ENCODE measurements around the gene MTFP1.
"Not testable (repeated sequence)": the region's sequence is repeated elsewhere in the genome, so short reads cannot be mapped to it uniquely, and the experiment has no call there.

MTFP1 gene

GRCh38 chr22:30426388-30427353, 1.1 kb downstream of the MTFP1 start:
- peak; percentile 92 to 93 for DNase-seq

DNA sequence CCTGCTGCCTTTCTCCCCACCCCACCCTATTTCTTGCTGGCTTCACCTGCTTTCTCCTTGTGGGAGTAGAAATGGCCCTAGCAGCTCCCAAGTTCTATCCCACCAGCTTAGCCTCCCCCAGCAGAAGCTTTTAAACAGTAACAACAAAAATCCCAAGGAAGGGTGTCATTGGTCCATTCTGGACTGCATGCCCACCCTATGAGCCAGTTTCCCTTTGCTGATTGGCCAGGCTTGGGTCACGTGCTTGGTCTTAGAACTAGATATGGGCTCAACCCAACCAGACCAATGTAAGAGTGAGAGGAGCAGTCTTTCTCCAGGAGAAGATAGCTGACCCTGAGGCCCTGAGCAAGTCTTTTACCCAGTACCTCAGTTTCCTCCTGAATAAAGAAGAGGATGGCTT, 2.3 kb downstream of the MTFP1 start:
- no peak for DNase-seq

DNA sequence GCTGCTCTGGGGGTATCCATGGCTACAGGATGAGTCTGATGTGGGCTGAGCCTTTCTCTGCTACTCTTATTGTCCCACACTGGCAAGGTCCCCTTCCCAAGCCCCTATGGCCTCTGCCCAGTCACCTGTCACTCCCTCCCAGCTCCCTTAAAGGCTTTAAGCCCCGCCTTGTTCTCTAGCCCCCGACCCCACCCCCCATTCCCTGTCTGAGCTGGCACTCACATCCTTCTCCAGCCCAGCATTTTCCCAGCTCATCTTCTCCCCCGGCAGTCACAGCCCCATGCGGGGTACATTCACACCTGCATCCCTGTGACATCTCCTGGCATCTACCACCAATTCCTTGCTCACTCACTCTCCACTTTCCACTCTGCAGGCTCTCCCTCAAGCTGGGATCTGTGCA, 4.3 kb downstream of the MTFP1 start:
- DNase-seq = no peak

- DNase-seq = no peak
These were observed 5.4 kb downstream of the MTFP1 start for GRCh38 chr22:30430933-30431332.

DNA sequence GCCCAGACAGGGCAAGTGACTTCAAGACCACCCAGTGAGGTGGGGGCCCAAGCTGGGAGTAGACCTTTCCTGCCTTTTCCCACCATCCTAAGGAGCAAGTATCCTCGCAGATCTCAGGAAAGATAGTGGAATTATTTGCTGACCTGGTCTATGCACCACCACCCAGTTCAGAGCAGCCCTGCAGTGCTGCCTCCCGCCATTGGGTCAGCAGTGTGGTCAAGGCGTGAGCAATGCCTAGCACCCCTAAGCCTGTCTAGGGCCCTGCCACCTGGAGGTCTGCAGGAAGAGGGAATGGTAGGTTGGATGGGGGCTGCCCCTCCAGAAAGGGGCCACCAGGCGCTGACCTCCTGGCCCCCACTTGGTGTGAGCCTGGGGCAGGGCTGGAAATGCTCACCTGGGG, 6.5 kb downstream of the MTFP1 start:
- DNase-seq = no peak

GRCh38 chr22:30432520-30432919, 7.0 kb downstream of the MTFP1 start:
- no peak for DNase-seq

DNA sequence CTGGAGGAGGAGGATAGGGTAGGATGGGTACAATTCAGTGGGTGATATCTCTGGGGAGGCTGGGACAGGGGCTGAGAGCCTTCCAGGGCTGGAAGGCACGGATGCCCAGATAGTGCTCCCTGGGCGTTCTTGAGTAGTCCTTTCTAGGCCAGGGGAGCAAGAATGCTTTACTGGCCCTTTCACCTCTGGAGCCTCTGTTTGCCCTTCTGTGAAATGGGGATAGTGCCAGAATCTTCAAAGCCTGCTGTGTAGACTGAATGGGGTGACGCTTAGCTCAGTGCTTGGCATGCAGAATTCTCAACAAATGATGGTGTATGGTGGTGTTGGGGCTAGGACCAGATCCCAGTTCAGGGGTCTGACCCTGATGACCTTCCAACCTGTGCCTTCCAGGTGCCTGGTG, 7.7 kb downstream of the MTFP1 start:
- DNase-seq = no peak

- DNase-seq = no peak
These were observed 8.2 kb downstream of the MTFP1 start for GRCh38 chr22:30433773-30434172.

GRCh38 chr22:30434843-30435242, 9.3 kb downstream of the MTFP1 start:
- DNase-seq = no peak

DNA sequence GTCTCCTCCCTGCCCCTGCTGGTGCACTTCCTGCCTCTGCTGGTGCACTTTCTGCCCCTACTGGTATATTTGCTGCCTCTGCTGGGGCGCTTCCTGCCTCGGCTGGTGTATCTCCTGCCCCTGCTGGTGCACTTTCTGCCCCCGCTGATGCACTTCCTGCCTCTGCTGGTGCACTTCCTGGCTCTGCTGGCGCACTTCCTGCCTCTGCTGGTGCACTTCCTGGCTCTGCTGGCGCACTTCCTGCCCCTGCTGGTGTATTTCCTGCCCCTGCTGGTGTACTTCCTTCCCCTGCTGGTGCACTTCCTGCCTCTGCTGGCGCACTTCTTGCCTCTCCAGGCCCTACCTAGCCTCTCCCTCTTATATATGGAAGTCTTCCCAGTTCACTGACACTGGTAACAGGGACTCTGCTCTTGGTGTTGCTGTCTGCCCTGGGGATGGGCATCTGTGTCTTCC, 10.1 kb downstream of the MTFP1 start:
- peak; percentile 71 to 77 for DNase-seq

GRCh38 chr22:30436196-30436595, 10.6 kb downstream of the MTFP1 start:
- DNase-seq = no peak

DNA sequence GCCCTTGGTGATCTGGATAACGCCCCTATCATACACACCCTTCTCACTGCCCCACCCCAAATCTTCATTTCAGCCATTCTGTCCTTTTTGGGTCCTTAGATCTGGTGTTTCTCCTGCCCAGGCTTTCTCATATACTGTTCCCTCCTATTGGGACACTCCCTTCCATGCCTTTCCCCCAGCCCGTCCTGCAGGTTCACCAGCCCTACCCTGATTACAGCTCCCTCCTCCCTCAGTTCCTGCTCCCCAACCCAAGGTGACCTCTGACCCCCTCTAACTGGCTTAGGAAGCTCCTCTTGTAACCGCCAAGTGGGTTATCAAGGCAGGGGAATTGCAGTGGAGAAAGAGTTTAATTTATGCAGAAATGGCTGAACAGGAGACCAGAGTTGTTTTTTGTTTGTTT, 13.0 kb downstream of the MTFP1 start:
- DNase-seq = no peak

- no peak for DNase-seq
These were observed 13.7 kb downstream of the MTFP1 start for GRCh38 chr22:30439226-30439625.

- DNase-seq = no peak
These were observed 14.3 kb downstream of the MTFP1 start for GRCh38 chr22:30439836-30440235.

GRCh38 chr22:30441088-30441487, 15.5 kb downstream of the MTFP1 start:
- no peak for DNase-seq

GRCh38 chr22:30444632-30445437, 19.3 kb downstream of the MTFP1 start:
- peak; percentile 78 to 80 for DNase-seq

DNA sequence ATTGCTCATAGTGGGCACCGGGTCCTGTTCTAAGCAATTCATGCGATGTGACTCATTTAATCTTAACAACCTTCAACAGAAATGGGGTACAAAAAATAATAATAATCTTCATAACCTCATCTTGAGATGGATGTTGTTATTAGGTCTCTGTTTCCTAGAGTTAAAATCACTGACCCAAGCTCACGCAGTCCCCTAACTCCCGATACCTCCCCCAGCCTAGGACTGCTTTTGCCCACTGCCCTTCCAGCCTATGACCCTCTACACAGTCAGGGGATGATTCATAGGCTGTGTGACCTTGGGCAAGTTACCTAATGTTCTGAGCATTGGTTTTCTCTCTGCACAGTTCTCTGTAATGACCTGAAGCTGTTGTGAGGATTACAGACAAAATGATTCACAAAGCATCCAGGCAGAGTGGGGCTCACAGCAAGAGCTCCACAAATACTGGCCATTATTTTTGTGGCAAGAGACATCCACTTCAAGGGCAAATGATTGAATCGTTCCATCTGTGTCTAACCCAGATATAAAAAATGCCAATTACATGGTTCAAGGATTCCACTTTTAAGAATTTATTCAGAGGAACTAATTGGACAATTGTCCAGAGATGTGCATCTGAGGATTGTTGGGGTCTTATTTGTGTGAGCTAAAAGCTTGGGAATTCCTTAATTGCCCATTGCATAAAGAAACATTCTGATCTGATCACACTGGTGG, 20.0 kb downstream of the MTFP1 start:
- no peak for DNase-seq

DNA sequence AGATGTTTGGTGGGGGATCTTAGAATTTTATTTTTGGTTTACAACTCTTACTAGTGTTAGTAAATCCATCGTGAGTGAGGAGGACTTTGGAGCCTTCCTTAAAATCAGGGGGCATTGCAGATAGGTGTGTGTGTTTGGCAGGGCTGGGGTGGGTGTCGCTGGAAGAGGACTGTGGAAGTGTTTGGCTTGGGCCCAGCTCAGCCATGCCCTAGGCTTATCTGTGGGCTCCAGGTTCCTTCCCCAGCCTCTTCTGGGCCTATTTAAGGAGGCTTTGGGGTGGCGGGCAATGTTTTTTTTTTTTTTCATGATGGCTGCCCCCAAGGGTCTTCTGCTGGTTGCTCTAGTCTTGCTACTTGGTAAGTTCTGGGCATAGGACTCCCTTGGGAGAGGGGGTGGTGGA, 22.1 kb downstream of the MTFP1 start:
- no peak for DNase-seq

GRCh38 chr22:30451488-30451887, 25.9 kb downstream of the MTFP1 start:
- not testable (repeated sequence) for DNase-seq

DNA sequence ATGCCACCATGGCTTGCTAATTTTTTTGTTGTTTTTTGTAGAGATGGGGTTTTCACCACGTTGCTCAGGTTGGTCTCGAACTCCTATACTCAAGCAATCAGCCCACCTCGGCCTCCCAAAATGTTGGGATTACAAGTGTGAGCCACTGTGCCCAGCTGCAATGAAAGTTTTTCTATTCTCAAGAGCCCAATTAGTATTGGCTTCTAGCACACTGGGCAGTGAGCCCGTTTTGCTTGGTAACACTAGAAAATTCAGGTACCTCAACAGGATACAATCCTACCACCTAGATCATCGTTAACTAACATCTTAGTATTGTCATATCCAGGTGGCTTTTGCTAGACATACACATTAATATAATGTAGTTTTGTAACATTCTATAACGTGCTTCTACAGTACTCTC, 27.3 kb downstream of the MTFP1 start:
- no peak for DNase-seq

- peak in 1 of 2 experiments; percentile 45 for DNase-seq
These were observed 28.4 kb downstream of the MTFP1 start for GRCh38 chr22:30453731-30454510.
